ENCODE measurements around the gene ABCA4. TPM values are rescaled to one million over a fixed set of nuclear protein-coding genes. Genes with fewer than 3 reads are reported as not detected.

ABCA4 gene
- total RNA-seq, 1 experiment from 2014 or later = 0.29 TPM

DNA sequence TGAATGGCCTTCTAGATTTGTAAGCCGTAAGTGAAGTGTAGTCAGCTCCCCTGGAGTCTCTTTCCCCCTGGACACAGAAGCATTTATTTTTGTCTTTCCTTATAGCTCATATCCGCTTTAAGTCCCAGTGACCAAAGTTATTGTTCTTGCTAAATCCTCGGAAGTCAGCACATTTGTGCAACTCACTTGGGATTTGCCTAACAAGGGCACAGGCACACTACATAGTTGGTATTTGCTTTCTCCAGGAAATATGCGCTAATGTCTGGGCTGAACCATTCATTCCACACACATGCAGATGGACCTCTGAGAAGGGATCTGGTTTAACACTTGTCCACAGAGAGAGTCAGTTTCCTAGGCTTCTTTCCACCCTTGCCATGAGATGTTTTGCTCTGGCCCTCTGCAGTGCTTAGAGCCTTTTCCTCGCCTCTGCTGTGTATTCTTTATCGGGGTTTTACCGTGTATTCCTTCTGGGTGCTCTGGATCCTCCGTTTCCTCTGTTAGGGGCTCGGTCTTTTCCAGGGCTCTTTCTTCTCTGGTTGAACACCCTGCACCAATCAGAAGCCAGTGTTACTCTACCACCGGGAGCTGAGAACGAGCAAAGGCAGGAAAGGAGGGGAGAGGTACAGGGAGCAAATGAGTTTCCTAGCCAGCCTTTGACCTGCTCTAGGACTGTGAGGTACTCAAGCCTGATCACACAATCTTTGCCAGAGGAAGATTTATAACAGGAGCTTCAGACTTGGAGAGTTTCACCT, 72.4 kb downstream of the ABCA4 start:
- intact Hi-C loops (cut with micrococcal nuclease) = no loop called here
- DNase-seq = no peak
- BruUV-seq (replicated peaks) = no TSS peak
- no peaks in the 10 kb centered on the region for H3K9me2 ChIP-seq (replicated peaks; ENCODE audit: low read length)
- no peaks in the 10 kb centered on the region for H3K27me3 ChIP-seq (ENCODE audit: low read length)
- peaks cover 50% of the 10 kb centered on the region for H3K4me1 ChIP-seq (ENCODE audit: insufficient read depth, low read length)
- no peak overlapping the region for H2AFZ ChIP-seq (ENCODE audit: low read length)
- no peaks in the 10 kb centered on the region for H3K9me3 ChIP-seq (ENCODE audit: low read length)
- H3K27ac ChIP-seq (ENCODE audit: low read length) = no peak overlapping the region
- ChIA-PET CTCF (interaction anchor here (0.8 kb wide), 1 partner anchor 9 kb away, joined by 3 read pairs; no protein-coding TSS in a partner anchor), POLR2A (ENCODE audit: unreplicated experiment) (no interaction called here)
- TF ChIP-seq EZH2 (IDR thresholded peaks at IDR 0.05; ENCODE audit: low read length, unreplicated experiment) = no peak
- TF ChIP-seq EZH2phosphoT487 (IDR thresholded peaks at IDR 0.05; ENCODE audit: borderline replicate concordance, low read length) = no peak
- TF ChIP-seq, protein P1, sequence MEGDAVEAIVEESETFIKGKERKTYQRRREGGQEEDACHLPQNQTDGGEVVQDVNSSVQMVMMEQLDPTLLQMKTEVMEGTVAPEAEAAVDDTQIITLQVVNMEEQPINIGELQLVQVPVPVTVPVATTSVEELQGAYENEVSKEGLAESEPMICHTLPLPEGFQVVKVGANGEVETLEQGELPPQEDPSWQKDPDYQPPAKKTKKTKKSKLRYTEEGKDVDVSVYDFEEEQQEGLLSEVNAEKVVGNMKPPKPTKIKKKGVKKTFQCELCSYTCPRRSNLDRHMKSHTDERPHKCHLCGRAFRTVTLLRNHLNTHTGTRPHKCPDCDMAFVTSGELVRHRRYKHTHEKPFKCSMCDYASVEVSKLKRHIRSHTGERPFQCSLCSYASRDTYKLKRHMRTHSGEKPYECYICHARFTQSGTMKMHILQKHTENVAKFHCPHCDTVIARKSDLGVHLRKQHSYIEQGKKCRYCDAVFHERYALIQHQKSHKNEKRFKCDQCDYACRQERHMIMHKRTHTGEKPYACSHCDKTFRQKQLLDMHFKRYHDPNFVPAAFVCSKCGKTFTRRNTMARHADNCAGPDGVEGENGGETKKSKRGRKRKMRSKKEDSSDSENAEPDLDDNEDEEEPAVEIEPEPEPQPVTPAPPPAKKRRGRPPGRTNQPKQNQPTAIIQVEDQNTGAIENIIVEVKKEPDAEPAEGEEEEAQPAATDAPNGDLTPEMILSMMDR (conservative IDR thresholded peaks at IDR 0.05; ENCODE audit: low read depth, low read length) = no peak
- no peak overlapping the region for H3K9ac ChIP-seq (ENCODE audit: low read length)
- no peaks in the 10 kb centered on the region for H3K36me3 ChIP-seq (ENCODE audit: low read depth, low read length)
- H3F3A ChIP-seq (ENCODE audit: low read length, unreplicated experiment) = peaks cover 12% of the 10 kb centered on the region
- no peaks in the 10 kb centered on the region for H4K20me1 ChIP-seq (ENCODE audit: low read length)
- H3K4me2 ChIP-seq (ENCODE audit: low read length) = no peak overlapping the region
- no peak for ATAC-seq
- H3K79me2 ChIP-seq (ENCODE audit: low read length) = no peaks in the 10 kb centered on the region
- H3K4me3 ChIP-seq (ENCODE audit: low read length) = no peak overlapping the region

DNA sequence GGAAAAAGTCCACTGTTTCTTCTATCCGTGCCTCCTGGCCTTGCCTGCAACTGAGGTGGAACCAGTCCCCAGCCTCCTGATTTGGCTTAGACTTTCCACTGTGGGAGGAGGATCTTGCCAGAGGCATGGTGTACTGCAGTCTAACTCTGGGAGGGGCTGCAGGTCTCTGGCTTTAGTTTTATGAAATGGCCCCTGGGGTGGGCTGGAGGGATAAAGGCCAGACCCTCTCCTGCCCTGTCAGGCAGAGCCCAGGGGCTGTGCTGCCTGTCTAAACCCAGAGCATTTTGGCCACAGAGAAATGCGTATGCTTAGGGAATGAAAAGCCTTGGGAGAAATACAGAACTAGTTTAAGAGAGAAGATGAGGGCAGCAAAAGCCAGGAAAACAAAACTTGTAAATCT, 73.0 kb downstream of the ABCA4 start:
- no peak overlapping the region for H3K4me3 ChIP-seq (ENCODE audit: low read length)
- no peak overlapping the region for H3K4me2 ChIP-seq (ENCODE audit: low read length)
- no peaks in the 10 kb centered on the region for H3K36me3 ChIP-seq (ENCODE audit: low read depth, low read length)
- CTCF ChIA-PET = interaction anchor here (0.8 kb wide), 1 partner anchor 8 kb away, joined by 3 read pairs; no protein-coding TSS in a partner anchor
- H4K20me1 ChIP-seq (ENCODE audit: low read length) = no peaks in the 10 kb centered on the region
- no peak overlapping the region for H3K27ac ChIP-seq (ENCODE audit: low read length)
- BruUV-seq (replicated peaks) = no TSS peak
- intact Hi-C loops (cut with micrococcal nuclease) = no loop called here
- no peak overlapping the region for H3K9ac ChIP-seq (ENCODE audit: low read length)
- TF ChIP-seq, protein P1 (conservative IDR thresholded peaks at IDR 0.05; ENCODE audit: low read depth, low read length) = no peak
- TF ChIP-seq EZH2 (IDR thresholded peaks at IDR 0.05; ENCODE audit: low read length, unreplicated experiment) = no peak
- no peak for TF ChIP-seq EZH2phosphoT487 (IDR thresholded peaks at IDR 0.05; ENCODE audit: borderline replicate concordance, low read length)
- no peaks in the 10 kb centered on the region for H3K9me2 ChIP-seq (replicated peaks; ENCODE audit: low read length)
- H3F3A ChIP-seq (ENCODE audit: low read length, unreplicated experiment) = peaks cover 12% of the 10 kb centered on the region
- peaks cover 50% of the 10 kb centered on the region for H3K4me1 ChIP-seq (ENCODE audit: insufficient read depth, low read length)
- POLR2A ChIA-PET (ENCODE audit: unreplicated experiment) = no interaction called here
- H3K27me3 ChIP-seq (ENCODE audit: low read length) = no peaks in the 10 kb centered on the region
- H3K9me3 ChIP-seq (ENCODE audit: low read length) = no peaks in the 10 kb centered on the region
- H2AFZ ChIP-seq (ENCODE audit: low read length) = no peak overlapping the region
- ATAC-seq (no peak), DNase-seq (no peak)
- no peaks in the 10 kb centered on the region for H3K79me2 ChIP-seq (ENCODE audit: low read length)
